DMS 273 (cell line): ENCODE results near the gene CALML6.
"Not testable (repeated sequence)": the region's sequence is repeated elsewhere in the genome, so short reads cannot be mapped to it uniquely, and the experiment has no call there.

Experiments used
- DNase-seq: peaks from one replicate; lab custom pipeline; 2025; ENCODE audit not compliant: unreplicated experiment; lab: John Stamatoyannopoulos, UW

Gene CALML6

DNA sequence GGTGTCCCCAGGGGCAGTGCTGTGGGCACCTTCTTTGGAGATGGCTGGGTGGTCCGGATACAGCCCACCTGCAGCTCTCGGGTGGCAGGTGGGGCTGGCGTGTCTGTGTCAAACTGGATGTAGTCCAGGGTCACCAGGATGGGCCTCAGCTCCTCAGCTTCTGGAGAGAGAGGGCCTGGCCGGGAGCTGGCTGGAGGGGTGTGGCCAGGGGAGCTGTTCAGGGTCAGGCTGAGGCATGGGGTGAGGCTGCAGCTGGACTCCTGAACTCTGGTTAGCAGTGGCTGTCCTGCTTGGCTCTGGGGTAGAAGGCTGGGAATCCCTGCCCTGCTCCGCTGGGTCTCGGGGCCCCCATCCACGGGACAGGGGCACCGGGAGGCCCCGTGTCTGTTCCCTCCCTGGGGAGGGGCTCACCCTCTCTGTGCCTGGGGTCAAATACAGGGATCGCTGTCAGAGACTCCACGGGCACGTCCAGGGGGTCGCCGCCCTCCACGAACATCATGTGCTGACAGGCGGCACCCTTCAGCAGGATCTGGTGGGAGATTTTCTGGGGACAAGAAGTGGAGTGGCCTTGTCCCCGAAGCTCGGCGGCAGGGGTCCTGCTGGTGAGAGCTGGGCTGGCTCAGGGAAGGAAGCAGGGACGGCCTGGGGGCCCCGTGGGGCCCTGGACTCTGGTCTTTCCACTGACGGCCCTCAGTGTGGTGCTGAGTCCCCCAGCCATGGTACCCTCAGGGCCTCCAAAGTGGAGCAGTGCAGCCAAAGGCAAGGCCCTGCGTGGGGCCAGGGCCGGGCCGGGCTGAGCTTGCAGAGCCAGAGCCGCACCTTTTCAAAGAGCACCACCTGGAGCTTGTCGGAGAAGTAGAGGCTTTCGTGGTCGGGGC is 8.1 kb downstream of the CALML6 start:
- peak; percentile 43 for DNase-seq

GRCh38 chr1:1924386-1924785 is 9.3 kb downstream of the CALML6 start:
- DNase-seq: no peak

- DNase-seq: no peak
Measured at GRCh38 chr1:1924849-1925248, 9.8 kb downstream of the CALML6 start.

GRCh38 chr1:1925437-1926345 is 10.6 kb downstream of the CALML6 start:
- no peak for DNase-seq

GRCh38 chr1:1926346-1926811 is 11.3 kb downstream of the CALML6 start:
- no peak for DNase-seq

DNA sequence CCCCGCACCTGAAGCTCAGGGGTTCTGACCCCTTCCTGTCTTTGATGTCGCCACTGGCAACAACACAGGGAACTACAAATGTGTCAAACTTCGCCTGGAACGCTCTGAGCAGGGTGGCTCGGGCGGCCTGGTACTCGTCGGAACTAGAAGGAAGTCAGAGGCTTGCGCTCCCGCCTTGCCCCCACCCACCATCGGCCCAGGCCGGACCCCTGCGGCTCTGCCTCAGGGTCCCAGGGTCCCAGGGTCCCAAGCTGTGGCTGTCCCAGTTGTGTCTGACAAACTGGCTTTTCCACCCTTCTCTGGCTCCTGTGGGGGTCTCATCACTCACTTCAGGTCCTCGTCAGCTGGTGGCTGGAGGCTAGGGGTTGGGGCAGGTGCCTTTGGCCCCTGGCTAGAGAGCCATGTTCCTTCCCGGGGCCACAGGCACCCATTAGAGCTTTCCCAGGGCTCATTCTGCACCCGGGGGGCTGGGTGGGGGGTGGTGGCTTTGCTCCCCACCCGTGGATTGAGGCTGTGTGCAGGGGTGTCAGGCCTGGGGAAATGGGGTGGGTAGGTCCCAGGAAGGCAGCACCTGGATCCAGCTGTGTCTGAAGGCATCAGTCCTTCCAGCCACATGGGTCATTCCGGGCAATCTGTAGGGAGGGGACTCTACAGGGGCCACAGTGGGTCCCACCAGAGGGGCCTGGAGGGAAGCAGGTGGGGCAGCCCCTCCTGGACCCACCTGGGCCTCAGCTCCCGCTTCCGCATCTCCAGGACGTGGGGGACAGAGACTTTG is 12.0 kb downstream of the CALML6 start:
- DNase-seq: no peak

DNA sequence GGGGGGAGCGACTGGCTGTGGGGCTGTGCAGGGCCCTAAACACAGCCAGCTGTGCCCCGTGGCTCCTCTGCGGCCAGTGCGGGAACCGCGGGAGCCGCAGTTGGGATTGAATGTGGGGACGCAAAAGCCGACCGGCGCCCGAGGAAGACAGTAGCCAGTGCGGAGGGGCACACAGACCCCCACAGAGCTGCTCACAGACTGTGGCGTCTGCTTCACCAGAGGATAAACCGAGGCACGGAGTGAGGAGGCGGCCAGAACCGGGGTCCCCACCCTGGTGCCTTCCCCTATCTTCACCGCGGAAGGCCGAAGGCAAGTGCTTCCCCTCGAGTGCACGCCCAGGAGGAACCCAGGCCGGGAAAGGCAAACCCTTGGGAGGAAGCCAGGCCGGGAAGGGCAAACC is 12.7 kb downstream of the CALML6 start:
- DNase-seq: peak; percentile 53

- DNase-seq: peak; percentile 56
Measured at GRCh38 chr1:1928231-1929101, 13.4 kb downstream of the CALML6 start.

DNA sequence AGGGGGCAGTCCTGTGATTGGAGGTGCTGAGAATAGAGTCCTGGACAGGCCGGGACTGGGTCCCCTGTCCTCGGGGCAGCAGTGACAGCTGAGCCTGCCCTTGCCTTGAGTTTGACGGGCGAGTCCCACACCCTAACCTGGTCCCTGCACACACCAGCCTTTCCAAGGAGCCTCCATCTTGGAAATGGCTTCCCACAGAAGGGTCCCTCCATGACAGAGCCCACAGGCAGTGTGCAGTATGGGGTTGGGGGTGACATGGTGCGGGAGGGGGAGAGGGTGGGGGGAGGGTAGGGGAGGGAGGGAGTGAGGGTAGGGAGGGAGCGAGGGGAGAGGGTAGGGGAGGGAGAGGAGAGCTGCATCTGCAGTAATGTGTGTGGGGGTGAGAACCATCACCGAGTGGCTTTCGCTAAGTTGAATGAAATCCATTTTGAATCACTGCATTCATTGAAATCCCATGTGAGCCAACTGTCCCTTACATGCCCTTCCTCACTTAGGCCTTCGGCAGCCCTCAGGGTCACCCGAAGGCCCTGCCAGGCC is 14.1 kb downstream of the CALML6 start:
- DNase-seq: no peak

GRCh38 chr1:1929639-1930545 is 14.8 kb downstream of the CALML6 start:
- DNase-seq: no peak

DNA sequence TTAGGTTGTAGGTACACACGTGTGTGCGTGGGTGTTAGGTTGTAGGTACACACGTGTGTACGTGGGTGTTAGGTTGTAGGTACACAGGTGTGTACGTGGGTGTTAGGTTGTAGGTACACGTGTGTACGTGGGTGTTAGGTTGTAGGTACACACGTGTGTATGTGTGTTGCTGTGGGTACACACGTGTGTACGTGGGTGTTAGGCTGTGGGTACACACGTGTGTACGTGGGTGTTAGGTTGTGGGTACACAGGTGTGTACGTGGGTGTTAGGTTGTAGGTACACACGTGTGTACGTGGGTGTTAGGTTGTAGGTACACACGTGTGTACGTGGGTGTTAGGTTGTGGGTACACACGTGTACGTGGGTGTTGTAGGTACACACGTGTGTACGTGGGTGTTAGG is 19.8 kb downstream of the CALML6 start:
- not testable (repeated sequence) for DNase-seq

DNA sequence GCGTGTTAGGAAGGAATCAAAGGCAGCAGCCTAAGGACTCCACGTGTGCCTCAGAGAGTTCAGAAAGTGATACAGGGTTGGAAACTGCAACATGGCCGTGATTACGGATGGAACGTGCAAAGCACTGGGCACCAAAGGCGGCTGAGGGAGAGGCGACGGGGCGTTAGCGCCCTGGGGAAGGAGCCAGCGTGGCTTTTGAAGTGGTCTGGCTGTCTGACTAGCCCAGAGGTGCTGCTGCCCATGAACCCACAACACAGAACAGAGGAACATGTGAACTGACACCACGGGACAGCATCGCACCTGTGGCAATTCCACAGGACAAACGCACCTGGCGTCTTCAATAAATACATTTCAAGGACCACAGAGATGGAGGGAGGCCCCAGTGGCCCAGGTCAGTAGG is 22.0 kb downstream of the CALML6 start:
- no peak for DNase-seq

DNA sequence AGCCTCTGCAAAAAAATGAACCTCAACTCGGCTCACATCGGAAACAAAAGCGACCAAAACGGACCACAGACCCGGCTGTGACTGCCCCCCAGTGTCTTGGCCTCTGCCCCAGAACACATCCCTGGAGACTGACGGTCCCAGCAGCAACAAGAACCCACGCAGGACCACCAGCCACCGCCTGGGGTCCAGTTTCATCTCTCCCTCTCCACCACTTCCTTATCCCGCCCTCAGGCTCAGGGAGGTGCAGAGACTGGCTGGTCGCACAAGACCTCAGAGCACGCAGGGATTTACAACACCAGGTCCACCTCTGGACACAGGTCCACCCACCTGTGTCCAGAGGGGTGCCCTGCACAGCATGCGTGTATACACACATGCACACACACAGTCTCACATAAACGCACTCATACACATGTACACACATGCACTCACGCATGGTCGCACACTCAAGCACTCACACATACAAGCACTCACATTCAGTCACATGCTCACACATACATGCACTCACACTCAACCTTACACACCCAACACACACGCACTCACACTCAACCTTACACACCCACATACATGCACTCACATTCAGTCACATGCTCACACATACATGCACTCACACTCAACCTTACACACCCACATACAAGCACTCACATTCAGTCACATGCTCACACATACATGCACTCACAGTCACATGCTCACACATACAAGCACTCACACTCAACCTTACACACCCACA is 22.7 kb downstream of the CALML6 start:
- DNase-seq: no peak

GRCh38 chr1:1938276-1938573 is 23.2 kb downstream of the CALML6 start:
- DNase-seq: no peak

- no peak for DNase-seq
Measured at GRCh38 chr1:1938613-1939295, 23.7 kb downstream of the CALML6 start.

DNA sequence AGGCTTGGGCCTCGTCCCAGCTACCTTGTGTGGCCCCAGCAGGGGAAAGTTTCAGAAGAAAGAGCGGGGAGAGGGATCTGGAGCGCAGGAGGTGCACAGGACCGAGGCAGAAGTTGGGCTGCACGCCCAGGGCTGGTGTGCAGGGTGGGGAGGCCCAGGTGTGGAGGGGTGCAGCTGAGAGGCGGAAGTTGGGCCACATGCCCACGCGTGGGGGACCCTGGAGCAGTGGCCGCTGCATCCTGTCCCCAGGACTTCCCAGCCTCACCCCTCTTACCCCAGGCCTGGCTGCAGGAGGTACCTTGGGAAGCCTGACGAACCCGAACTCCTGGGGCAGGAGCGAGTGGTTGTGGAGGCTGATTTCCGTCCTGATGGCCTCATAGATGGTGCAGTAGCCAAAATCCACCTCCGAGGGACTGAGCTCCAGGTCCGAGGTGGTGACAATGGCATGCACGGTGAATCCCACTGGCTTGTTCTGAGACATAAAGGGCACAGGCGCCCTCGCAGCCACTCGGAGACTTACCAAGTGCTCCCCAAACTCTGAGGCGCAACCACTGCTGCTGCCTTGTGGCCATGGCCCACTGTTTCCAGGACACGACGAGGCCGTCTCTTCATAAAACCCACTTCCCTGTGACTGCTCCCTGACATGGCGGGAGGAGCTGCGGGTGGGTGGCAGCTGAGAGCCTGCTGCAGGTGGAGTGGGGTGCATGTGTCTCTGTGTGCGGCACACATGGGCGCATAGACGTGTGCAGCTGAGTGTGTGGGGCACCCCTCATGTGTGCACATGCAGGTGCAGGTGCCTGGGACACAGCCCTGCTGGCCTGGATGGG is 24.4 kb downstream of the CALML6 start:
- no peak for DNase-seq

DNA sequence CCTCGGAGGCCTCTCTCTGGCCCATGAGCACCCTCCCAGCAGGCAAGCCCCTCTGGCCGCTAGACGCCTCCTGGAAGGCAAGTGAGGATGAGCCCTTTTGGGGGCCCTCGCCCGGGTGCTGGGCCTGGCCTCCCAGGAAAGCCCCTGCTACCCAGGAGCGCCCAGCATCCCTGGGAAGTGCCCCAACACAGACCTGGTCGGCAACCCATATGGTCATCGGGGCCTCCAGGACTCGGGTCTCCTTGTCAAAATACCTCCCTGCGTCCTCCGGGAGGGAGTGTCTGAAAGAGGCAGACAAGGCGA is 25.0 kb downstream of the CALML6 start:
- no peak for DNase-seq
